SK-N-SH treated with all-trans-retinoic acid at 6 μM for 48 hours (cell line): ENCODE data around the gene MFAP4.

Source experiments
- BACH2 ChIP-seq: fragments of 250-450 bp; sonication (Bioruptor Pico); IDR thresholded peaks from 2 replicates; pipeline ENCODE4 v1.9.0; 2021; ENCODE audit warnings: mild to moderate bottlenecking, borderline replicate concordance
- CREB5 ChIP-seq: fragments of 250-450 bp; sonication (Bioruptor Pico); IDR thresholded peaks from 2 replicates; pipeline ENCODE4 v1.5.1; 2020; ENCODE audit warnings: low read depth, mild to moderate bottlenecking, moderate library complexity
- CSDC2 ChIP-seq: fragments of 250-450 bp; sonication (Bioruptor Pico); IDR thresholded peaks from 2 replicates; pipeline ENCODE4 v1.5.0; 2020; ENCODE audit warnings: mild to moderate bottlenecking, moderate library complexity
- OSR1 ChIP-seq: fragments of 250-450 bp; sonication (Bioruptor Pico); IDR thresholded peaks from 2 replicates; pipeline ENCODE4 v1.8.0; 2022; ENCODE audit warnings: moderate library complexity, mild to moderate bottlenecking, inconsistent platforms
- PATZ1 ChIP-seq: fragments of 250-450 bp; sonication (Bioruptor Pico); IDR thresholded peaks from 2 replicates; pipeline ENCODE4 v1.8.0; 2020; ENCODE audit warnings: mild to moderate bottlenecking, moderate library complexity, borderline replicate concordance
- PPARA ChIP-seq: fragments of 250-450 bp; sonication (Bioruptor Pico); IDR thresholded peaks from 2 replicates; pipeline ENCODE4 v1.5.0; 2020; ENCODE audit warnings: mild to moderate bottlenecking, borderline replicate concordance
- TCF4 ChIP-seq: fragments of 250-450 bp; sonication (Bioruptor Pico); IDR thresholded peaks from 2 replicates; pipeline ENCODE4 v1.8.0; 2021; ENCODE audit warnings: mild to moderate bottlenecking, moderate library complexity, borderline replicate concordance
- TOX ChIP-seq: fragments of 250-450 bp; sonication (Bioruptor Pico); IDR thresholded peaks from 2 replicates; pipeline ENCODE4 v1.8.0; 2021; ENCODE audit warnings: mild to moderate bottlenecking, moderate library complexity, borderline replicate concordance
- TSHZ2 ChIP-seq: fragments of 250-450 bp; sonication (Bioruptor Pico); IDR thresholded peaks from 2 replicates; pipeline ENCODE4 v1.5.0; 2020; ENCODE audit warnings: mild to moderate bottlenecking, moderate library complexity
- ZFP3 ChIP-seq: fragments of 250-450 bp; sonication (Bioruptor Pico); IDR thresholded peaks from 2 replicates; pipeline ENCODE4 v1.5.0; 2020; ENCODE audit warnings: mild to moderate bottlenecking, moderate library complexity
- ZFP30 ChIP-seq: fragments of 450-650 bp; formaldehyde crosslinking; IDR thresholded peaks from 2 replicates; pipeline ENCODE4 v1.5.0; 2022; ENCODE audit warnings: mild to moderate bottlenecking, moderate library complexity
- ZNF565 ChIP-seq: fragments of 450-650 bp; formaldehyde crosslinking; conservative IDR thresholded peaks from 2 replicates; pipeline ENCODE4 v1.5.0; 2020; ENCODE audit warnings: low read depth, mild to moderate bottlenecking, moderate library complexity

- TF ChIP-seq ZFP30 (CRISPR knock-in tag) = no peak
- TF ChIP-seq PATZ1 (CRISPR knock-in tag) = no peak
- TF ChIP-seq OSR1 = no peak
- no peak for TF ChIP-seq CSDC2 (CRISPR knock-in tag)
- no peak for TF ChIP-seq TCF4 (CRISPR knock-in tag)
- TF ChIP-seq ZNF565 = no peak
- no peak for TF ChIP-seq ZFP3
- no peak for TF ChIP-seq TOX (CRISPR knock-in tag)
- TF ChIP-seq TSHZ2 (CRISPR knock-in tag) = no peak
- TF ChIP-seq CREB5 (CRISPR knock-in tag) = no peak
- no peak for TF ChIP-seq BACH2
- TF ChIP-seq PPARA (CRISPR knock-in tag) = no peak
These were observed 46.3 kb upstream of the MFAP4 start for GRCh38 chr17:19433255-19433654.
